ENCODE data around the gene FCGR3B.
"Not testable (repeated sequence)": the region's sequence is repeated elsewhere in the genome, so short reads cannot be mapped to it uniquely, and the experiment has no call there.

FCGR3B gene

DNA sequence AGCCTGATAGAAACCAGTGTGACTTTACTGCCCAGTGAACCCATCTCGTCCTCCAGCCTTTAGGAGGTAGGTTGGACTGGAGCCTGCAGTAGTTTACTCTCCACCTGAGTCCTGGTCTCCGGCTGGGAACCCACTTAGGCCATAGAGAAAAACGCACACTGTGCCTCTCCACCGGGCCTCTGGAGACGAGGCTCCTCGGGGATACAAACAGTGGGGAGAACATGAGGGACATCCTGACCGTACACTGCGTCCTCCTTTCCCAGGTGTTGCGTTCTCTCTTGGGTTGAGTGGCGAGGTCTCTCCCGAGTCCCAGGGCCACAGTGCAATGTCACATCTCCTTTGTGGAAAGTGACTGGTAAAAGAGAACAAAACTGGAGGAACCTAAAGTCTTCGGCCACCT, 26.0 kb downstream of the FCGR3B start:
- DNase-seq = not testable (repeated sequence)

DNA sequence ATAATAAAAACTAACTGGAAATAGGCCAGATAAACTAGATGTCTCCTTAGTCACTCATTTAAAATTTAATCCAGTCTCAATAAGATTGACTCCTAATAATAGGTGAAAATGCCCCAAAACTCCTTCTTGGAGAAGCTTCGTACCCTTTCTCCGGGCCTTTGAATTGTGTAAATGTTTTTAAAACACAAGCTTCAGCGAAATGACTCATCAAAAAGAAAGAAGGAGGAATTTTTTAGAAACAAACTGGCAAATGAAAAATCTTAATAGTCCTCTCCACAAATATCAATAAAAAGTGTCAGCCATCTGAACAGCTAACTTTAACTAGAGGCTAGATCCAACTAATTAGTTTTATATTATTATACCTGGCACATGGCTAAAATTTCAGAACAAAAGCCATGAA, 33.9 kb downstream of the FCGR3B start:
- DNase-seq = not testable (repeated sequence)

DNA sequence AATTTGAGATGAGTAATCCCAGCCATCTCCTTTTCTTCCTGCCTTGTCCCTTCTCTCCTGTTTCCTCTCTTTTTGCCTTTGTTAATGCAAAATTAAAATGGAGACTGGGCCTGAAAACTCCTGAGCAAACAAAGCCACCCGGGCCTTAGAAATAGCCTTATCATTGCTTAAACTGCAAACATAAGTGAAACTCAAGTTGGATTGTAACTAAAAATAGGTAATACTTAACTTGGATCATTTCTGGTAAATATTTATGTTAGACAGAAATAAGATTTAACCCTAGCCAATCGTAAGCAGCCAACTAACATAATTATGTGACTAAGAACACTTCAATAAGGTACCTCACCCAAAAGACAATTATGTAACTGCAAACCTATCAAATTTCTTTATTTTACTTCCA, 35.4 kb downstream of the FCGR3B start:
- not testable (repeated sequence) for DNase-seq

DNA sequence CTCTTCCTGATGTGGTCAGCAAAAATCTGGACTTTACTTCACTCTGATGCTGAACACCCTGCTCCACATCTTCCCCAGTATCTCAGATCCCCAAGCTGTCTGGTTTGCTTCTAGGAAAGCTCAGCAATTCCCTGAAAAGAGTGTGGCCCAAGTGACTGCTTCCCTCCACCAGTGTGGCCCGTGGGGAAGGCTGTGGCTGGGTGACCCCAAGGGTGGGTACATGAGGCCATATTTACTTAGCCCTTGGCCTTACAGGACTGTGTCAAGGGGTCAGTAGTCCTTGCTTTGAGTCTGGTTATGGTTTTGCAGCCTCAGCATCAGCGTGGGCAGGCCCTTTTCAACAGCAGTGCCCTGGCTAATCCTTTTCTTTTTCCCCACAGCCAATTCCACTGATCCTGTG, 35.8 kb downstream of the FCGR3B start:
- DNase-seq = not testable (repeated sequence)

DNA sequence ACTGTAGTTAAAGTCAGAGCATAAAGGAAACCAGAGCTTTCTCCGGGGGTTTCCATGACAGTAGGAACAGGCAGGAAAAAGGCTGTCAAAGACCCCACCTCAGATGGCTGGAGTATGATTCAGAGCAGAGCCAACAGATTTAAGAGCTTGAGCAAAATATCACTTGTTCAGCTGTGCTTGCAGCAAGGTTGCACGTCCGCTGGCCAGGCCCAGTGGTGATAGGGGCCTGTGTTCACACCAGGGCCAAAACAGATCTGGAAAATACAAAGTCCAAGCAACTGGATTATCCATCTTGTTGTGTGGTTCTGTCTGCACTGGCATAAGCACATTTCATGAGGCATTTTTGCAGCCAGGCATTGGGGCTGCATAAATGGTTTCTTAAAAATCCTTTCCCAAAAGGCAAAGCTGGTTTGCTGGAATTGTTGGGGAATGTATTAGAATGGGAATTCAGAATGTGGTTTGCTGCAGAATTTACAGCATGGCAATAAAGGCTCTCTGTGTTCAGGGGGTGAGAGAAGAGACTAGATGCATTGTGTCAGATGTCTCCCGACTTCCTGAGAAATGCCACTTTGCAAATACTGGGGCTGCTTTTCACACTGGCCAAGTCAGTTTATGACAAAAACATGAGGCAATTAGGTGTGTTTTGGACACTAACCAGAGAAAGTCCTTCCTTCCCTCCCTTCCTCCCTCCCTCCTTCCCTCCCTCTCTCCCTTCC, 36.5 kb downstream of the FCGR3B start:
- DNase-seq = not testable (repeated sequence)

DNA sequence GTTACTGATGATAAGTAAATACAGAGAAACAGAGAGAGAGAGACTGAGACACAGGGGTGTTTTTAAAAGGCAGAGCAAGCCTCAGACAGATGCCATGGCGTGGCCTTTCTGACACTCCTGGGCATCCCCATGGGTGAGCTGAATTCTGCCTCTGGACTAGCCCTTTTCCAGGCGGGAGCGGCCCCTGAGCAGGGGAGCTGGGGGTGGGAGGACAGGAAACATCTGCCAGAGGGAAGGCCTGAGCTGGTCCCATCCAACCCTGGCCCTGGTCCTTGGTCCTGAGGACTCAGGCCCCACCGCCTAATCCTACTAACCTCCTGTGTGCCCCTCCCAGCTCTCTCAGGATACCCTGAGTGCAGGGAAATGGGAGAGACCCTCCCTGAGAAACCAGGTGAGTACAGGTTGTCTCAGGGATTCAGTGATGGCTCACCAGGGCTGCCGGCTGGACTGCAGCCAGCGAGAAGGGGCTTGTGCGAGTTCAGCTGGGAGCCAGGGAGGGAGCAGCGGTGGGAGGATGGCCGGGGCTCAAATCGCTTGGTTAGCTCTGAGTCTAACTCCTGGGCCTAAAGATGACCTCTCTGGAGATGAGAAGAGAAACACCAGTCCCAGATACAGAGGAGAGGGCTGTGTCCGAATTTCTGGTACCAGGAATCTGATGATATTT, 37.8 kb downstream of the FCGR3B start:
- not testable (repeated sequence) for DNase-seq

DNA sequence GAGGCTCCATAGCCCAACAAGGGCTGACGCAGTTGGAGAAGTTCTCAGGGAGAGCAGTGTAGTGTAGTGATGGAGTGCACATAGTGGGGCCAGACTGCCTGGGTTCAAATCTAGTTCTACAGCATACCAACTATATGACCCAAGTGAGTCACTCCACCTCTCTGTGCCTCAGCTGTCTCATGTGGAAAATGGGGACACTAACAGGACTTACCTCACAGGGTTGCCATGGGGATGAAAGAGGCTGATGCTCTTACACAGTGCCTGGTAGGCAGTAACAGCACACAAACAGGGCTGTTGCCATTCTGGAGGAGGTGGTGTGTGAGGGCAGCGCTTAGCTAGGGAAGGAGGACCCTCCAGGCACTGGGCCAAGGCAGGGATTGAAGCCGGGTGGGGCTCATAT, 38.4 kb downstream of the FCGR3B start:
- not testable (repeated sequence) for DNase-seq

DNA sequence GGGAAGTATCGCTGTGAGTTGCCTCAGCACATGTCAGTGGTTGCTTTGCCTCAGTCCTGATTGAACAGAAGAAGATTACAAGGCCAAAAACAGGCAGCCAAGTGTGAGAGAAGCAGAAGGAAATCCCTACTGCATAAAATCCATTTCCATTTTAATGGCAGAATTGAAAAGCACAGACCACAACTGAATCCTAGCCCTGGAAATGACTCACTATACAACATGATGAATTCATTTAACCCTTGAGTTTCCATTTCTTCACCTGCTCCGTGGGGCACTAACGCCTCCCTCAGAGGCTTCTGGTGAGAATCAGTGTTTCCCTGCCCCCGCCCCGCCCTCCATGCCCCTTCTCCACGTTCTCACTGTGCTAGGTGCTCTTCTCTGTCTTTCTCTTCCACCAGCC, 41.1 kb downstream of the FCGR3B start:
- not testable (repeated sequence) for DNase-seq

DNA sequence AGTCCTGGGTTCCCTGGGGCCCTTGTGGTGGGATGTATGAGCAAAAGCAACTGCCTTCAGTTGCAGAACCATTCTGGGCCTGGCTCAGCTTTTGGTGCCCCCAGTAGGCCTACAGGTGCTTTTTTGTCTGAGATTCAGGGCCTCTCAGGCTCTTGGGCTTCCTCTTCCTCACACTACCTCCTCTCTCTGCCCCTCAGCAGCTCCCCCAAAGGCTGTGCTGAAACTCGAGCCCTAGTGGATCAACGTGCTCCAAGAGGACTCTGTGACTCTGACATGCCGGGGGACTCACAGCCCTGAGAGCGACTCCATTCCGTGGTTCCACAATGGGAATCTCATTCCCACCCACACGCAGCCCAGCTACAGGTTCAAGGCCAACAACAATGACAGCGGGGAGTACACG, 41.6 kb downstream of the FCGR3B start:
- not testable (repeated sequence) for DNase-seq

DNA sequence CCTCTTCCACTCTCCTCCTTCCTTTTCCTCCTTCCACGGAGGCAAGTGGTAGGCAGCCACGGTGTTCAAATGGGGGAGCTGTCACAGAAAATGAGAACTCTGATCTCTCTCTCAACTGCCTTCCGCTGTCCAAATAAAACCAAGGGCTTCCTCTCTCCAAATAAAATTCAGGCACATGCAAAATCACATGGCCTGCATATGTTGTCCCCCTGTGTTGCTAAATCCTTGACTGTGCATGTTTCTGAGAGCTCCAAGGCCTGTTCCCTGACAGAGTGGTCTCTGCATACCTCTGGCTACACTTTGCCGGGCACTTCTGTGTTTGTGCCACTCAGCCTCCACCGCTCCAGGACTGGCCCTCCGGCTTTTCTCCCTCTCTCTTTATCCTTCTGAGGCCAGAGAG, 42.4 kb downstream of the FCGR3B start:
- DNase-seq = not testable (repeated sequence)

DNA sequence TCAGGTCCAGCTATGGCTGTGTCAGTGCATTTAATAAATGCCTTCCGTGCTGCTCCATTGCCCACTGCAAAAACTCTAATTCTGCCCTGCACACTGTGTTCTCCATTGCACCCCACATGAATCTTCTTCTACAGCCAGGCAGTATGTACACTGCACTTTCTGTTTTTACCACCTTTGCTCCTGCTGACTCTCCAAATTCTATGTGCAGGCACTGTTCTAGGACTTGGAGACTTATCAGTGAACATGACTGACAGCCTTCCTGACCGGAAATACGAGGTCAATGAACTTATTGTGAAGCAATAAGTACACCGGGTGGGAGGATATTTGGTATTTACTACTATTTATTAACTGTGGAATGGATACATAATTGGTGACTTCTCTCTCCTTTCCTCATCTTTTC, 48.1 kb downstream of the FCGR3B start:
- not testable (repeated sequence) for DNase-seq

DNA sequence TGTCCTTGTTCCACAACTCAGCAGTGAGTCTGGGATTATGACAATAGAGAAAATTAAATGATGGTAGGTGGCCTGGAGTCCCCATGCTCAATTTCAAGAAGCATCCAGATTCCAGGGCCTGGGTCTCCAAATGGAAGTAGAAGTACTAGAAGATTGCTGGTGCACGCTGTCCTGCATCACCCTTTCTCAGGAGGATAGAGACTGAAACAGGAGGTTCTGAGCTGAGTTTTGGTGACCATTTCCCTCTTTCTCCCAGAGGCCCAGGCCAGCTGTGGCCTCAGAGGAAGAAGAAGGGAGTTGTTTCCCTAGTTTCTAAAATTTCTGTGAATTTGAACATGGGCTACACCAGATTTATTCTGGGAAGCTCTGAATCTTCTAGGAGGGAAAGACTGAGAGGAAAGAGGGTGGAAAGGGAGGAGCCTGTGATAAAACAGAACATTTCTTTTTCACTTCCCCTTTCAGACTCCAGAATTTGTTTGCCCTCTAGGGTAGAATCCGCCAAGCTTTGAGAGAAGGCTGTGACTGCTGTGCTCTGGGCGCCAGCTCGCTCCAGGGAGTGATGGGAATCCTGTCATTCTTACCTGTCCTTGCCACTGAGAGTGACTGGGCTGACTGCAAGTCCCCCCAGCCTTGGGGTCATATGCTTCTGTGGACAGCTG, 50.0 kb downstream of the FCGR3B start:
- DNase-seq = not testable (repeated sequence)

DNA sequence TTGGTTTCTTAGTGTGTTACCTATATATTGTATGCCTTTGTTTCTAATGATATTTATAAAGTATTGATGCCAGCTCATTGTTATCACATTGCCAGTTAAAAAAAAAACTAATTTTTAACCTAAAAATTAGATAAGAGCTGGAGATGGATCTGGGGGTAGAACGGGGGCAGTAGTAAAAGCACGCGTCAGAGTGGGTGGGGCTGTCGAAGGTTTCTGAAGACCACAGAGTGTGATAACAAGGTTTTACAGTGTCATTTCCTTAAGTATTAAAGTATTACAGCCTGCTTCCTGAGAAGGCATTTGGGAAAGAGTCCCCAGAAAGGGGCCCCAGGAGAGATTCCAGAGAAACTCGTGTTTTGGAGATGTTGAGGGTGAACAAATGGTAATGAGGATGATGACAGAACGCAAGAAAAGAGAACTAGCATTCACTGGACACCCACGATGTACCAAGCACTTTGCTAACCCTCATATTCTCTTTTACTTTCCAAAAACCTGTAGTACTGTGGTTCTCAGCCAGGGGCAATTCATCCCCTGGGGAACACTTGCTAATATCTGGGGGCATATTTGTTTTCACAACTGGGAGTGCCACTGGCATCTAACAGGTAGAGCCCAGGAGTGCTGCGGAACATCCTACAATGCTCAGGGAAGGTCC, 51.0 kb downstream of the FCGR3B start:
- not testable (repeated sequence) for DNase-seq

DNA sequence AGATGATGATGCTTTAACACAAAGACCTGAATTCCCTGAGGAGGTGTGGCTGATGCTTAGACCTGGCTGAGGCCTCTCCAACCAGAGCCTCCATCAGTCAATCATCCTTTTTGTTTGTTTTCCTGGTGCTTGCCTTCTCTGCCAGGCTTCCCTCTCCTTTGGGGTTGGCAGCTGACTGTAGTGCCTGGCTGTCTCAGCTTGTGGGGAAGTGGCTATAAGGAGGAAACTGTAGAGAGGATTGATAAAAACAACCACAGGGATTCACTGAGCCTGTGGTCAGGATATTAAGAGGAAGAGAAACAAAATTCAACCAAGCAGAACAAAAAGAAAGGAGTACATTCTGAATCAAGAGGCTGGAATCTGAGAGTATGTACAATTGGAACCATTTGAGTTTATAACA, 54.3 kb downstream of the FCGR3B start:
- not testable (repeated sequence) for DNase-seq
